ENCODE measurements around the gene OSBPL1A.

OSBPL1A gene

GRCh38 chr18:24136967-24137373 lies 260.7 kb downstream of the OSBPL1A start:
- Mint-ChIP-seq H3K27me3 (no peaks in the 10 kb centered on the region), H3K9me3 (peaks cover 0 to 2% of the 10 kb centered on the region in 2 donors), H3K4me3 (peak overlapping the region in 1 of 2 donors; percentile 14), H3K36me3 (peaks cover 10 to 19% of the 10 kb centered on the region in 2 donors), H3K27ac (no peak overlapping the region), H3K4me1 (peaks cover 12 to 14% of the 10 kb centered on the region in 2 donors)
- DNase-seq: no peak
- no peak for ATAC-seq (replicated peaks)

DNA sequence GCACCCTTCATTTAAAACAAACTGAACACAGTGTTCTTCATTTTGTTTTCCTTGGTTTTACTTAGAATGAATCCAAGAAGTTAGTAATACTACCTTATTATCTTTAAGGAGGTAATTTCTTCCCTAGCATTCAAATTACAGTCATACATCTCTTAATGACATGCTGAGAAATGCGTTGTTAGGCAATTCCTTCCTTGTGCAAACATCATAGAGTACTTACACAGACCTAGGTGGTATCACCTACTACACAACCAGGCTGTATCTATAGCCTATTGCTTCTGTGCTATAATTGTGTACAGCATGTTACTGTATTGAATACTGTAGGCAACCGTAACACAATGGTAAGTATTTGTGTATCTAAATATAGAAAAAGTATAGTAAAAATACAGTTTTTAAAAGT lies 267.1 kb downstream of the OSBPL1A start:
- ATAC-seq (replicated peaks): no peak
- H3K27ac Mint-ChIP-seq: no peak overlapping the region
- no peaks in the 10 kb centered on the region for H3K9me3 Mint-ChIP-seq
- H3K36me3 Mint-ChIP-seq: peaks cover 17 to 28% of the 10 kb centered on the region in 2 donors
- DNase-seq: no peak
- H3K27me3 Mint-ChIP-seq: no peaks in the 10 kb centered on the region
- H3K4me3 Mint-ChIP-seq: no peak overlapping the region
- no peaks in the 10 kb centered on the region for H3K4me1 Mint-ChIP-seq

GRCh38 chr18:24128700-24129099 lies 268.9 kb downstream of the OSBPL1A start:
- Mint-ChIP-seq H3K4me1 (no peaks in the 10 kb centered on the region), H3K4me3 (no peak overlapping the region), H3K9me3 (no peaks in the 10 kb centered on the region), H3K27me3 (no peaks in the 10 kb centered on the region), H3K36me3 (peaks cover 22 to 28% of the 10 kb centered on the region in 2 donors), H3K27ac (no peak overlapping the region)
- no peak for DNase-seq
- no peak for ATAC-seq (replicated peaks)

DNA sequence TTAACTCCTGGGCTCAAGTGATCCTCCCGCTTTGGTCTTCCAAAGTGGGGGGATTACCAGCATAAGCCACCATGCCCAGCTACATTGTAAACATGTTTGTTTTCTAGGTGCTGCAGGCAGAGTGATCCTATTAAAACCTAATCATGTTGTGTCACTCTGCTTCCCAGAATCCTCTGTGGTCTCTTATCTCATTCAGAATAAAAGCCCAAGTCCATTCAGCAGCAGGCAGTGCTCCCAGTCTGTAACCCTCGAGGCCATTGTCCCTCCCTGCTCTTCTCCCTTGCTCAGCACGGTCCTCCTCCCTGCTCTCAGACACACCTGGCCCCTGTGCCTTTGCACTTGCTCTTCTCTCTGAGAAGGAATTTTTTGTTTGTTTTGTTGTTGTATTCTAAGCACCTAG lies 269.9 kb downstream of the OSBPL1A start:
- Mint-ChIP-seq H3K36me3 (peaks cover 22 to 30% of the 10 kb centered on the region in 2 donors), H3K27me3 (no peaks in the 10 kb centered on the region)

DNA sequence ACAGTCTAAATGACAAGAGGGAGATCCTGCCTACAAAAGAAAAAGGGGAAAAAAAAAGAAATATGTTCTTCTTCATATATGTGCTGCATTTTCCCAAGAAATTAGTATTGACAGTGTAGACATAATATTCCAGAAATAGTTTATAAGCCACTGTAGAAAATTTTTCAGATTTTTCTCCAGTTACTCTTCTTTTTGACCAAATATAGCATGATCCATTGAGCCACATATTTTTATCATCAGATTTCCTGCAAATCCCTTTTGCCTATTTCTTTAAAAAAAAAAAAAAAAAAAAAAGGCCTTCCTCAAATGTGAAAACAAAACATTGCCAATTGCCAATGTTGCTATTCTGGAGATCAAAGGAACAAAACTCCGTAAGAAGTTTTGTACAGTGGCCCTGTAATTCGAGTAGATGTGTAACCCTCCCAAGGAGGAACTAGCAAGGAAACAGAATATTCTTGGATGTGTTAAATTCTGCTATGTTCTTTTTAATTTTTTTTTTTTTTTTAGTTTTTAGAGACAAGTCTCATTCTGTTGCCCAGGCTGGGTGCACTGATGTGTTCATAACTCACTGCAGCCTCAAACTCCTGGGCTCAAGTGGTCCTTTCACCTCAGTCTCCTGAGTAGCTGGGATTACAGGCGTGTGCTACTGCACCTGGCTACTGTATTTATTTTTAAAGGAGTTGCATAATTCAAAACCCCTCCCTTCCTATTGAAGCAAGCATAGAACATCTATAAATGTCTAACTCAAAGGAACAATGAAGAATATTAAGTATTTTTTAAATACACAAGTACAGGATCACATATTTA lies 271.3 kb downstream of the OSBPL1A start:
- Mint-ChIP-seq H3K4me3 (no peak overlapping the region), H3K4me1 (no peaks in the 10 kb centered on the region), H3K27ac (no peak overlapping the region), H3K36me3 (peaks cover 25 to 34% of the 10 kb centered on the region in 2 donors), H3K9me3 (no peaks in the 10 kb centered on the region), H3K27me3 (no peaks in the 10 kb centered on the region)
- no peak for DNase-seq
- ATAC-seq (replicated peaks): no peak

More for the DNA sequence above, 269.9 kb downstream of the OSBPL1A start:
- H3K27ac Mint-ChIP-seq: no peak overlapping the region
- H3K4me3 Mint-ChIP-seq: no peak overlapping the region
- DNase-seq (no peak), ATAC-seq (replicated peaks) (no peak)
- H3K4me1 Mint-ChIP-seq: no peaks in the 10 kb centered on the region
- no peaks in the 10 kb centered on the region for H3K9me3 Mint-ChIP-seq

DNA sequence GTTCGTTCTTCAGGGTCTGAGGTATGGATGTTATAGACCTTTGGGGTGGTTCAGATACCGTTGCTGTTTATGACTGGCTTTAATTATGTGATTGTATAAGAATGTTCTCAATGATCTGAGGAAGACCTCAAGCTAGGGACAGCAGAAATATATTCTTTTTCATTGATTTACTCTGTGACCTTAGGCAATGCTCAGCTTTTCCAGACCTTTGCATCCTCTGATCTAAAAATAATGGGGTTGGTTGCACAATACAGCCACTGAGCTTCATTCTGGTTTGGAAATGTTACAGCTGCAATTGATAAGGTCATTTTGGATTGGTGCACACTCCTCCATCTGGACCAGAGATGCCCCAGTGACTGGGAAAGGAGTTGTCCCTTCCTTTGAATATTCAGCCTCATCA lies 276.0 kb downstream of the OSBPL1A start:
- Mint-ChIP-seq H3K9me3 (no peaks in the 10 kb centered on the region), H3K27ac (no peak overlapping the region), H3K4me1 (peaks cover 0 to 1% of the 10 kb centered on the region in 2 donors), H3K27me3 (no peaks in the 10 kb centered on the region), H3K4me3 (no peak overlapping the region), H3K36me3 (peaks cover 25 to 27% of the 10 kb centered on the region in 2 donors)
- ATAC-seq (replicated peaks) (no peak), DNase-seq (no peak)

DNA sequence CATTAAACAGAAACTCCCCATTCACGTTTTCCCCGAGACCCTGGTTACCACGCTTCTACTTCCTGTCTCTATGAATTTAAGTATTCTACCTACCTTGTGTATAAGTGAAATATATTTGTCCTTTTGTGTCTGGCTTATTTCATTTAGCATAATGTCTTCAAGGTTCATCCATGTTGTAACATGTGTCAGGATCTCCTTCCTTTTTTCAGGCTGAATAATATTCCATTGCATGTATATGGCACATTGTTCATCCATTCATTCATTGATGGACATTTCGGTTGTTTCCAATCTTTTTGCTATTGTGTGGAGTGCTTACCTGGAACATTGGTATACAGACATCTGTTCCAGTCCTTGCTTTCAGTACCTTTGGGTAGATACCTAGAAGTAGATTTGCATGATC lies 276.9 kb downstream of the OSBPL1A start:
- peaks cover 6 to 7% of the 10 kb centered on the region in 2 donors for H3K4me1 Mint-ChIP-seq
- H3K27me3 Mint-ChIP-seq: no peaks in the 10 kb centered on the region
- ATAC-seq (replicated peaks) (no peak), DNase-seq (no peak)
- peaks cover 30 to 31% of the 10 kb centered on the region in 2 donors for H3K36me3 Mint-ChIP-seq
- H3K27ac Mint-ChIP-seq: no peak overlapping the region
- no peaks in the 10 kb centered on the region for H3K9me3 Mint-ChIP-seq
- H3K4me3 Mint-ChIP-seq: no peak overlapping the region

- Mint-ChIP-seq H3K27me3 (no peaks in the 10 kb centered on the region), H3K27ac (no peak overlapping the region), H3K4me1 (peaks cover 14 to 17% of the 10 kb centered on the region in 2 donors), H3K36me3 (peaks cover 26 to 33% of the 10 kb centered on the region in 2 donors), H3K4me3 (no peak overlapping the region), H3K9me3 (no peaks in the 10 kb centered on the region)
- DNase-seq (peak; percentile 39), ATAC-seq (replicated peaks) (peak; percentile 78)
Measured at GRCh38 chr18:24118750-24119577, 278.7 kb downstream of the OSBPL1A start.

- ATAC-seq (replicated peaks) (peak; percentile 69 to 77), DNase-seq (no peak)
- peaks cover 26 to 34% of the 10 kb centered on the region in 2 donors for H3K36me3 Mint-ChIP-seq
- H3K27me3 Mint-ChIP-seq: no peaks in the 10 kb centered on the region
- no peaks in the 10 kb centered on the region for H3K9me3 Mint-ChIP-seq
- no peak overlapping the region for H3K27ac Mint-ChIP-seq
- H3K4me3 Mint-ChIP-seq: no peak overlapping the region
- peaks cover 14 to 17% of the 10 kb centered on the region in 2 donors for H3K4me1 Mint-ChIP-seq
Measured at GRCh38 chr18:24115628-24116027, 282.0 kb downstream of the OSBPL1A start.

- Mint-ChIP-seq H3K27me3 (no peaks in the 10 kb centered on the region), H3K27ac (peak overlapping the region; percentile 51), H3K4me3 (no peak overlapping the region), H3K4me1 (peaks cover 14 to 17% of the 10 kb centered on the region in 2 donors), H3K36me3 (peaks cover 24 to 31% of the 10 kb centered on the region in 2 donors), H3K9me3 (no peaks in the 10 kb centered on the region)
- ATAC-seq (replicated peaks): peak in 1 of 2 donors; percentile 7
- DNase-seq: no peak
Measured at GRCh38 chr18:24114924-24115549, 282.6 kb downstream of the OSBPL1A start.

GRCh38 chr18:24112874-24113615 lies 284.6 kb downstream of the OSBPL1A start:
- no peaks in the 10 kb centered on the region for H3K27me3 Mint-ChIP-seq
- ATAC-seq (replicated peaks) (no peak), DNase-seq (no peak)
- no peaks in the 10 kb centered on the region for H3K9me3 Mint-ChIP-seq
- peaks cover 12 to 17% of the 10 kb centered on the region in 2 donors for H3K4me1 Mint-ChIP-seq
- peaks cover 17 to 24% of the 10 kb centered on the region in 2 donors for H3K36me3 Mint-ChIP-seq
- H3K4me3 Mint-ChIP-seq: no peak overlapping the region
- no peak overlapping the region for H3K27ac Mint-ChIP-seq

- no peak overlapping the region for H3K4me3 Mint-ChIP-seq
- peaks cover 13 to 19% of the 10 kb centered on the region in 2 donors for H3K4me1 Mint-ChIP-seq
- H3K9me3 Mint-ChIP-seq: no peaks in the 10 kb centered on the region
- ATAC-seq (replicated peaks): no peak
- H3K27me3 Mint-ChIP-seq: no peaks in the 10 kb centered on the region
- H3K36me3 Mint-ChIP-seq: peaks cover 18 to 27% of the 10 kb centered on the region in 2 donors
- no peak overlapping the region for H3K27ac Mint-ChIP-seq
- DNase-seq: no peak
Measured at GRCh38 chr18:24112464-24112863, 285.2 kb downstream of the OSBPL1A start.

Measured in stimulated activated naive B cell treated with anti-CD40 and anti-IgM and Interleukin-4, amounts not matched to agents 10 μg/mL and 1 μg/mL and 100 μg/mL, for 72 hours (primary cell).